Measurements from ENCODE around the gene CLTA. TPM values are rescaled to one million over a fixed set of nuclear protein-coding genes. Genes with fewer than 3 reads are reported as not detected.

CLTA gene
- total and polyA plus RNA-seq, 2 of the 8 experiments (the other 6 are each of a cell fraction or from before 2014, with no cell fraction given), result 137 to 236 TPM

DNA sequence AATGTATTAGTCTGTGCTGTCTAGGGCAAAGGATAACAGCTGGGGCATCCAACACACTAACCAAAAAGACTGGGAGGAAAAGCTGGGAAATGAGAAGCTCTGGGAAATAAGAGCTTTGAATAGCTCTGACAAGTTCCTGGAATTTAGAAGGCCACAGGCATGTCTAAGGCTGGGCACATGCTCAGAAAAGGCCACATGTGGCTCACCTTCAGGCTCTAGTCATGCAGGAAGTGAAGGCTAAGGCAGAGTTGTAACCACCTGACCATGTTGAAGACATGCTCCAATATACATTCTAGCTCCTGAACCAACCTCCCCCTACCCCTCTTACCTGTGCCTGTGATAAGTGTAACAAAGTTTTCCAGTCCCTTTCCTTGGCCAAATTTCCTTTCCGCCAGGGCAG is 31.7 kb downstream of the CLTA start (continued):
- TF ChIP-seq, protein P1, sequence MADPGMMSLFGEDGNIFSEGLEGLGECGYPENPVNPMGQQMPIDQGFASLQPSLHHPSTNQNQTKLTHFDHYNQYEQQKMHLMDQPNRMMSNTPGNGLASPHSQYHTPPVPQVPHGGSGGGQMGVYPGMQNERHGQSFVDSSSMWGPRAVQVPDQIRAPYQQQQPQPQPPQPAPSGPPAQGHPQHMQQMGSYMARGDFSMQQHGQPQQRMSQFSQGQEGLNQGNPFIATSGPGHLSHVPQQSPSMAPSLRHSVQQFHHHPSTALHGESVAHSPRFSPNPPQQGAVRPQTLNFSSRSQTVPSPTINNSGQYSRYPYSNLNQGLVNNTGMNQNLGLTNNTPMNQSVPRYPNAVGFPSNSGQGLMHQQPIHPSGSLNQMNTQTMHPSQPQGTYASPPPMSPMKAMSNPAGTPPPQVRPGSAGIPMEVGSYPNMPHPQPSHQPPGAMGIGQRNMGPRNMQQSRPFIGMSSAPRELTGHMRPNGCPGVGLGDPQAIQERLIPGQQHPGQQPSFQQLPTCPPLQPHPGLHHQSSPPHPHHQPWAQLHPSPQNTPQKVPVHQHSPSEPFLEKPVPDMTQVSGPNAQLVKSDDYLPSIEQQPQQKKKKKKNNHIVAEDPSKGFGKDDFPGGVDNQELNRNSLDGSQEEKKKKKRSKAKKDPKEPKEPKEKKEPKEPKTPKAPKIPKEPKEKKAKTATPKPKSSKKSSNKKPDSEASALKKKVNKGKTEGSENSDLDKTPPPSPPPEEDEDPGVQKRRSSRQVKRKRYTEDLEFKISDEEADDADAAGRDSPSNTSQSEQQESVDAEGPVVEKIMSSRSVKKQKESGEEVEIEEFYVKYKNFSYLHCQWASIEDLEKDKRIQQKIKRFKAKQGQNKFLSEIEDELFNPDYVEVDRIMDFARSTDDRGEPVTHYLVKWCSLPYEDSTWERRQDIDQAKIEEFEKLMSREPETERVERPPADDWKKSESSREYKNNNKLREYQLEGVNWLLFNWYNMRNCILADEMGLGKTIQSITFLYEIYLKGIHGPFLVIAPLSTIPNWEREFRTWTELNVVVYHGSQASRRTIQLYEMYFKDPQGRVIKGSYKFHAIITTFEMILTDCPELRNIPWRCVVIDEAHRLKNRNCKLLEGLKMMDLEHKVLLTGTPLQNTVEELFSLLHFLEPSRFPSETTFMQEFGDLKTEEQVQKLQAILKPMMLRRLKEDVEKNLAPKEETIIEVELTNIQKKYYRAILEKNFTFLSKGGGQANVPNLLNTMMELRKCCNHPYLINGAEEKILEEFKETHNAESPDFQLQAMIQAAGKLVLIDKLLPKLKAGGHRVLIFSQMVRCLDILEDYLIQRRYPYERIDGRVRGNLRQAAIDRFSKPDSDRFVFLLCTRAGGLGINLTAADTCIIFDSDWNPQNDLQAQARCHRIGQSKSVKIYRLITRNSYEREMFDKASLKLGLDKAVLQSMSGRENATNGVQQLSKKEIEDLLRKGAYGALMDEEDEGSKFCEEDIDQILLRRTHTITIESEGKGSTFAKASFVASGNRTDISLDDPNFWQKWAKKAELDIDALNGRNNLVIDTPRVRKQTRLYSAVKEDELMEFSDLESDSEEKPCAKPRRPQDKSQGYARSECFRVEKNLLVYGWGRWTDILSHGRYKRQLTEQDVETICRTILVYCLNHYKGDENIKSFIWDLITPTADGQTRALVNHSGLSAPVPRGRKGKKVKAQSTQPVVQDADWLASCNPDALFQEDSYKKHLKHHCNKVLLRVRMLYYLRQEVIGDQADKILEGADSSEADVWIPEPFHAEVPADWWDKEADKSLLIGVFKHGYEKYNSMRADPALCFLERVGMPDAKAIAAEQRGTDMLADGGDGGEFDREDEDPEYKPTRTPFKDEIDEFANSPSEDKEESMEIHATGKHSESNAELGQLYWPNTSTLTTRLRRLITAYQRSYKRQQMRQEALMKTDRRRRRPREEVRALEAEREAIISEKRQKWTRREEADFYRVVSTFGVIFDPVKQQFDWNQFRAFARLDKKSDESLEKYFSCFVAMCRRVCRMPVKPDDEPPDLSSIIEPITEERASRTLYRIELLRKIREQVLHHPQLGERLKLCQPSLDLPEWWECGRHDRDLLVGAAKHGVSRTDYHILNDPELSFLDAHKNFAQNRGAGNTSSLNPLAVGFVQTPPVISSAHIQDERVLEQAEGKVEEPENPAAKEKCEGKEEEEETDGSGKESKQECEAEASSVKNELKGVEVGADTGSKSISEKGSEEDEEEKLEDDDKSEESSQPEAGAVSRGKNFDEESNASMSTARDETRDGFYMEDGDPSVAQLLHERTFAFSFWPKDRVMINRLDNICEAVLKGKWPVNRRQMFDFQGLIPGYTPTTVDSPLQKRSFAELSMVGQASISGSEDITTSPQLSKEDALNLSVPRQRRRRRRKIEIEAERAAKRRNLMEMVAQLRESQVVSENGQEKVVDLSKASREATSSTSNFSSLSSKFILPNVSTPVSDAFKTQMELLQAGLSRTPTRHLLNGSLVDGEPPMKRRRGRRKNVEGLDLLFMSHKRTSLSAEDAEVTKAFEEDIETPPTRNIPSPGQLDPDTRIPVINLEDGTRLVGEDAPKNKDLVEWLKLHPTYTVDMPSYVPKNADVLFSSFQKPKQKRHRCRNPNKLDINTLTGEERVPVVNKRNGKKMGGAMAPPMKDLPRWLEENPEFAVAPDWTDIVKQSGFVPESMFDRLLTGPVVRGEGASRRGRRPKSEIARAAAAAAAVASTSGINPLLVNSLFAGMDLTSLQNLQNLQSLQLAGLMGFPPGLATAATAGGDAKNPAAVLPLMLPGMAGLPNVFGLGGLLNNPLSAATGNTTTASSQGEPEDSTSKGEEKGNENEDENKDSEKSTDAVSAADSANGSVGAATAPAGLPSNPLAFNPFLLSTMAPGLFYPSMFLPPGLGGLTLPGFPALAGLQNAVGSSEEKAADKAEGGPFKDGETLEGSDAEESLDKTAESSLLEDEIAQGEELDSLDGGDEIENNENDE (IDR thresholded peaks at IDR 0.05; ENCODE audit: insufficient replicate concordance, low read length), result no peak

All from H1 (cell line).